ENCODE data around the gene OBP2B. TPM values are rescaled to one million over a fixed set of nuclear protein-coding genes. Genes with fewer than 3 reads are reported as not detected.

The OBP2B gene
- total and polyA plus RNA-seq, 2 donors (not counting 1 experiment from before 2014, with no cell fraction given) = not detected

DNA sequence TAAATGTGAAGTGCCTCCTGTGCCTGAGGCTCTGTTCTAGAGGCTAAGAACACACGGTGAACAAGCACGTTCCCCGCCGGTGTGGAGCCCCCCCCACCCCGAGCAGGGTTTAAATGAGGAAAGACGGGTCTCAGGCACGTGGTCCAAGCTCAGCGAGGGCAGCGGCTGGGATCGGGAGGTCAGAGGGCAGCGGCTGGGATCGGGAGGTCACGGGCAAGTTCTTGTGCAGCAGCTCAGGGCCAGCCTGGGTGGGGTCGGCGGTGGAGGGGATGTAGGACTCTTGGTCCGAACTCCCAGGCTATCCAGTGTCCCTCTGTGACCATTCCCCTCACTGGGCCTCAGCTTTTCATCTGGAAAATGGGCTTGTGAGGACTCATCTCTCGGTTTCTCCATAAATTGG lies 42.7 kb downstream of the OBP2B start:
- H3K4me2 ChIP-seq (ENCODE audit: extremely low read depth, insufficient read depth, low read length) = no peak overlapping the region
- TF ChIP-seq CTCF (conservative IDR thresholded peaks at IDR 0.05 in 1 of 2, IDR thresholded peaks at IDR 0.05 in 1 of 2; ENCODE audit: low read depth in 1 of 2, low read length in 2 of 2) (no peak), EZH2 (IDR thresholded peaks at IDR 0.05; ENCODE audit: low read length, missing control alignments) (no peak)
- no peak overlapping the region for H3K4me3 ChIP-seq (replicated peaks in 1 of 4; ENCODE audit: control extremely low read depth in 1 of 4, insufficient read depth in 1 of 4, low read depth in 3 of 4, low read length in 4 of 4)
- no peaks in the 10 kb centered on the region for H3K79me2 ChIP-seq (ENCODE audit: control insufficient read depth, insufficient read depth, low read length)
- DNase-seq (ENCODE audit: low read depth in 2 of 2) = no peak
- H2AFZ ChIP-seq (ENCODE audit: low read length) = no peak overlapping the region
- H3K27ac ChIP-seq (ENCODE audit: insufficient read depth, low read length) = no peak overlapping the region
- H3K36me3 ChIP-seq (ENCODE audit: control insufficient read depth, insufficient read depth, low read length) = no peaks in the 10 kb centered on the region
- H3K4me1 ChIP-seq (ENCODE audit: control insufficient read depth, extremely low read depth, insufficient read depth, low read length) = no peaks in the 10 kb centered on the region
- no peaks in the 10 kb centered on the region for H3K9me3 ChIP-seq (ENCODE audit: control insufficient read depth, insufficient read depth, low read depth, low read length)
- no peaks in the 10 kb centered on the region for H4K20me1 ChIP-seq (ENCODE audit: control insufficient read depth, extremely low read depth, insufficient read depth, low read length)
- no peak overlapping the region for H3K9ac ChIP-seq (ENCODE audit: insufficient read depth, low read length)
- no peaks in the 10 kb centered on the region for H3K27me3 ChIP-seq (ENCODE audit: control insufficient read depth, insufficient read depth, low read length)

GRCh38 chr9:133165452-133165730 lies 43.7 kb downstream of the OBP2B start:
- Histone ChIP-seq H4K20me1 (ENCODE audit: control insufficient read depth, extremely low read depth, insufficient read depth, low read length) (no peaks in the 10 kb centered on the region), H3K79me2 (ENCODE audit: control insufficient read depth, insufficient read depth, low read length) (no peaks in the 10 kb centered on the region), H3K9me3 (ENCODE audit: control insufficient read depth, insufficient read depth, low read depth, low read length) (no peaks in the 10 kb centered on the region), H3K36me3 (ENCODE audit: control insufficient read depth, insufficient read depth, low read length) (no peaks in the 10 kb centered on the region), H3K9ac (ENCODE audit: insufficient read depth, low read length) (no peak overlapping the region), H3K4me3 (replicated peaks in 1 of 4; ENCODE audit: control extremely low read depth in 1 of 4, insufficient read depth in 1 of 4, low read depth in 3 of 4, low read length in 4 of 4) (no peak overlapping the region), H3K4me2 (ENCODE audit: extremely low read depth, insufficient read depth, low read length) (no peak overlapping the region), H2AFZ (ENCODE audit: low read length) (no peak overlapping the region), H3K27ac (ENCODE audit: insufficient read depth, low read length) (no peak overlapping the region), H3K27me3 (ENCODE audit: control insufficient read depth, insufficient read depth, low read length) (no peaks in the 10 kb centered on the region), H3K4me1 (ENCODE audit: control insufficient read depth, extremely low read depth, insufficient read depth, low read length) (no peaks in the 10 kb centered on the region)
- TF ChIP-seq EZH2 (IDR thresholded peaks at IDR 0.05; ENCODE audit: low read length, missing control alignments) (no peak), CTCF (conservative IDR thresholded peaks at IDR 0.05 in 1 of 2, IDR thresholded peaks at IDR 0.05 in 1 of 2; ENCODE audit: low read depth in 1 of 2, low read length in 2 of 2) (no peak)
- no peak for DNase-seq (ENCODE audit: low read depth in 2 of 2)

GRCh38 chr9:133164191-133164590 lies 44.9 kb downstream of the OBP2B start:
- Histone ChIP-seq H3K4me2 (ENCODE audit: extremely low read depth, insufficient read depth, low read length) (peak overlapping the region; percentile 69), H3K9ac (ENCODE audit: insufficient read depth, low read length) (no peak overlapping the region), H3K9me3 (ENCODE audit: control insufficient read depth, insufficient read depth, low read depth, low read length) (no peaks in the 10 kb centered on the region), H3K79me2 (ENCODE audit: control insufficient read depth, insufficient read depth, low read length) (no peaks in the 10 kb centered on the region), H3K4me3 (replicated peaks in 1 of 4; ENCODE audit: control extremely low read depth in 1 of 4, insufficient read depth in 1 of 4, low read depth in 3 of 4, low read length in 4 of 4) (peak overlapping the region; percentile 31 to 68 (median 43)), H3K27me3 (ENCODE audit: control insufficient read depth, insufficient read depth, low read length) (no peaks in the 10 kb centered on the region), H4K20me1 (ENCODE audit: control insufficient read depth, extremely low read depth, insufficient read depth, low read length) (no peaks in the 10 kb centered on the region), H3K36me3 (ENCODE audit: control insufficient read depth, insufficient read depth, low read length) (no peaks in the 10 kb centered on the region), H2AFZ (ENCODE audit: low read length) (peak overlapping the region; percentile 2), H3K27ac (ENCODE audit: insufficient read depth, low read length) (no peak overlapping the region), H3K4me1 (ENCODE audit: control insufficient read depth, extremely low read depth, insufficient read depth, low read length) (no peaks in the 10 kb centered on the region)
- DNase-seq (ENCODE audit: low read depth in 2 of 2) = no peak
- no peak for TF ChIP-seq EZH2 (IDR thresholded peaks at IDR 0.05; ENCODE audit: low read length, missing control alignments)
- TF ChIP-seq CTCF (conservative IDR thresholded peaks at IDR 0.05 in 1 of 2, IDR thresholded peaks at IDR 0.05 in 1 of 2; ENCODE audit: low read depth in 1 of 2, low read length in 2 of 2) = no peak
